NK-92 (cell line): ENCODE results near the gene PRADC1.
A peak's percentile ranks its signal among the peaks of the same experiment; 100 is the strongest.
"Not testable (repeated sequence)": the region's sequence is repeated elsewhere in the genome, so short reads cannot be mapped to it uniquely, and the experiment has no call there.

Experiments
- DNase-seq: peaks from one replicate; lab custom pipeline; 2025; ENCODE audit not compliant: unreplicated experiment; lab: John Stamatoyannopoulos, UW

Gene PRADC1

DNA sequence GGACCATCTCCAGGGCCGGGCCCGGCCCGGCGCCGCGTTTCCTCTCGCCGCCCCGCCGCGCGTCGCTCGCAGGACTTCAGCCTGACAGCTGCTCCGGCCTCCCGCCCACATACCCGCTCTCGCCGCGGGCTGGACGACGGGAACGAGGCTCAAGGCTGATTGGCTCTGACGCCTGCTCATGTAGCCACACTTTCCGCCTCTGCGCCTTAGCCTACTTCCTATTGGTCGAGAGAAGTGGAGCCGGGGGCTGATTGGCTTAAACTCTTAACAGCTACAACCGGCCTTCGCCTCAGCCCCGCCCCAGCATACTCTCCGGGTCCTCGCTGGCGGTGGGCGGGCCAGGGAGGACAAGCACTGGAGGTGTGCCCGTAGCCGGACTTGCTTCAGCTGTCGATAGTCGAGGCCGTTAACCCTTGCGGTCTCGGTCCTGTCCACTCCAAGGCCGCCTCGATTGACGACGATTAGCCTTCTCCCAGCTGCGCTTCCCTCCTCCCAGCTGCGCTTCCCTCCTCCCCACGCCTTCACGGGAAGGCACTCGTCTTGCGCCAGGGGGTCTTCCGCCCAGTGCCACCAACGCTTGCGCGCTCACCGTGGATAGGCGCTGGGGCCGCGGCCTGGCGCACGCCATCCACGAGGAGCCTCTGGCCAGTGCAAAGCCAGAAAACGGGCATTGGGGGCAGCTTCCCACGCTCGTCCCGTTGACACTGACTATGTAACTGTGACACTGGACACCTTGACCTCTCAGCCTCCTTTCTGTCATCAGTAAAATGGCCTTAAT lies at the start of gene PRADC1:
Gene PRADC1 (minus strand): TSS at position 86 of the 778 bp plus-strand sequence. CDS start 79 bp downstream, at position 7.
- peak; percentile 76 for DNase-seq

- DNase-seq, result no peak
Observed at GRCh38 chr2:73281244-73281643, 48.2 kb upstream of the PRADC1 start.

DNA sequence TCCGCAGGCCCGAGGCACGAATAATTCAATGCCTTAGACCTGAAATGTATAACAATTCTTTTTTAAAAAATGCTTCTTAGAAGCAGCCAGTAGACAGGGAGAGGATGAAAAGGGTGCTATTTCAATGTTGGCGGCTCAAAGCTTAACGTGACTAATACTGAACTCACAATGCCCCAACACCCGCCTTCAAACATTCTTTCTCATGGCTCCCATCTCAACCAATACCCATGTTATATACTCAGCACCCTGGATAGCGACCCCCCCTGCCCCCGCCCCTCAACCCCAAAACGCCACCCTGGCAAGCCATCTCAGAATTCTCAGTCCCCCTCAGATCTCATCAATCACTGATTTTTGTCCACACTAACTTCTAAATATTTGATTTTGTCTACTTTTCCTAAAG lies 46.8 kb upstream of the PRADC1 start:
- no peak for DNase-seq

DNA sequence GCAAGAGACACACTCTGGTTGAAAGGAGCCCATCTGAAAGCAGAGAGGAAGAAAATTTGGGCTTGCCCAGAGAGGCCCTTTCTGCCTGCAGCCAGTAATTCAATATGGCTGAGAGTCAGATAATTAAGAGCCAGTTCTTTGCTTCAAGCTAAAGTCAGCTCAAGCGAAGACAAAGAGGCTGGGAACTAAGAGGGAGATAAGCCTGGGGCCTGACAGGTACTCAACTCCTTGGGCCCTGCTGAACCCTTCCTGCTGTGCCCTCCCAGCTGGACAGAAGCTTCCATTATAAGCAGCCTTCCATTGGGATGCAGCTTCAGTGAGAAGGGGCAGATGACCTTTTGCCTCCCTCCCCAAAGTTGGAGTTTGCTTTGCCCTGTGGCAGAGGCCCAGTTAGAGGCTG lies 39.2 kb upstream of the PRADC1 start:
- DNase-seq, result no peak

- no peak for DNase-seq
Observed at GRCh38 chr2:73269686-73270465, 36.8 kb upstream of the PRADC1 start.

DNA sequence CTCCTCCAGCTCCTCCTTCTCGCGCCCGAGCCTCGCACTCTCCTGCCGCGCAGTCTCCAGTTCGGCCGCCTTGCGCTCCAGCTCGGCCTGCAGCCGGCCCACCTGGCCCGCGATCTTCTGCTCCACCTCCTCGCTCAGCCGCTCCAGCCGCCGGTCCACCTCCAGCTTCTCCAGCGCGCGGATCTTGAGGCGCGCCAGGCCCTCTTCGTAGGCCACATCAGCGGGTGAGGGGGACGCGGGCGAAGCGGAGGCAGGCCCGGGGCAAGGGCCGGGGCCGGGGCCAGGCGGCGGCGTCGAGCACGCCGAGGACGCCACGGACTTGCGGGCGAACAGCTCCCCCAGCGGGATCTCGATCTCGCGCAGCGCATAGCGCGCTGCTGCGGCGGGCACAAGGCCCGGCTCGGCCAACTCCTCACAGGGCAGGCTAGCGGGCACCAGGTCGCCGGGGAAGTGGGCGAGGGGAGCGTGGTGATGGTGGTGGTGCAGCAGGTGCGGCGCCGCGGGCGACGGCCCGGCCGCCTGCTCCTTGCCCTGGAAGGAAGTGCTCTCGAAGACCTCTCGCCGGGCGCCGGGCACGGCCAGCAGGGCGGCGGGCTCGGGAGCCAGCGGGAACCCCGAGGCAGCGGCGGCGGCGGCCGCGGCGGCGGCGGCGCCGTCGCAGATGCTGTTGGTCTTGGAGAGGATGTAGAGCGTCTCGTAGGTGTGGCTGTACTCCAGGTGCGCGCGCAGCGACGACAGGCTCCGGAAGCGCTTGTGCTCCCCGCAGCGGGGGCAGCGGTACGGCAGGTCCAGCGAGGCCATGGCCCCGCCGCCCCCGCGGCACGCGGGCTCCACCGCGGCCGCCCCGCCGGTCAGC lies 36.0 kb upstream of the PRADC1 start:
- DNase-seq, result no peak

DNA sequence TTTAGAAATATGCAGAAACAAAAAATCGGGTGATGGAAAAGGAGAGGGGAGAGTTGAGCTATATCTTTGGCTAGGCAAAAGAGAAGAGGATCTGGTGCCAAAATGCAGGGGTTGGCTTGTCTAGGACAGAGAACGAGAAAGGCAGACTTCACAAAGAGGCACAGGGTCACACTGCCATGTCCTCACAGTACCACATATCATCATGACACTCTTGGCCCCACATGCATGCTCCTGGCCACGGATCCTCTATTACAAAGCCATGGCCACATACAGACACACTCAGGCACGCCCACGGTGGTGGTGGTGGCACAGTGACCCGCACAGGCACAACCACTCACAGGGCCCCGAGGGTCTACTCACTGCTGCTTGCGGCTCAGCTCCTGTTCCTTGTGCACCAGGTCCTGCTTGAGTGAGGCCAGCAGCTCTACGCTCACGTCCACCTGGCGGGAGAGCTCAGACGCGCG lies 35.4 kb upstream of the PRADC1 start:
- DNase-seq, result no peak

- no peak for DNase-seq
Observed at GRCh38 chr2:73267008-73267407, 34.0 kb upstream of the PRADC1 start.

DNA sequence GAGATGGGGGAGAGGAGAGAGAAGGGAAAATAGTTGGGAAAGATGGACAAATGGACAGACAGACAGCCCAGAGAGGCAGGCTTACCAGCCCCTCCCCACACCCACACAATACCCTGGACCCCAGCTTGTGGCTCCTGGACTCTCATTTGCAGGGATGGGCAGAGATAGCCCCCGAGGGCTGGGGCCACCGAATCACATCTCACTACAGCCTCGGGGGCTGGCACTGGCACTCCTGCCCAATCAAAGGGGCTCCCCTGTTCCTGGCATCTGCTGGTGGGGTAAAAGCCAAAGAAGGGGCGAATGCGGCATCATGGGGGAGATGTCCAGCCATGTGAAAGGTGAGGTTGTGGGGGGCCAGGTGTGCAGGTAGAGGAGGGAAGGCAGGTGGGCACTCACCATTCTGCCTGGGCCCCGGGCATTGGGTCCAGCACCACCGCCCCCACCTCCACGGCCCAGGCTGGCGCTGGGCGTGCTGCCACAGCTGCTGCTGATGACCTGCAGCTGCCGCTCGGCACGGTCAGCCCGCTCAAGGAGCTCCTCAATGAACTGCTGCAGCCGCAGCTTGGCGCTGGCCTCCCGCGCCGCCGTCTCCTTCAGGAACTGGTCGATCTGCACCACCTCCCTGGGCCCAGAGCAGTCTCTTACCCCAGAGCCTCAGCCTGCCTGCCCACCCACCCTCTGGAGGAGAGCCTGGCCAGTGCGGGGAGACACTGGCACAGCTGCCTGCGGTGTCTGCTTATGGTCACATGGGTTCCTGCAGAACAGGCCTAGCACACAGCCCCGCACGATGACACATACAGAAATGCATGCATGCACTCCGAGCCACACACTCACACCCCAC lies 33.2 kb upstream of the PRADC1 start:
- no peak for DNase-seq

DNA sequence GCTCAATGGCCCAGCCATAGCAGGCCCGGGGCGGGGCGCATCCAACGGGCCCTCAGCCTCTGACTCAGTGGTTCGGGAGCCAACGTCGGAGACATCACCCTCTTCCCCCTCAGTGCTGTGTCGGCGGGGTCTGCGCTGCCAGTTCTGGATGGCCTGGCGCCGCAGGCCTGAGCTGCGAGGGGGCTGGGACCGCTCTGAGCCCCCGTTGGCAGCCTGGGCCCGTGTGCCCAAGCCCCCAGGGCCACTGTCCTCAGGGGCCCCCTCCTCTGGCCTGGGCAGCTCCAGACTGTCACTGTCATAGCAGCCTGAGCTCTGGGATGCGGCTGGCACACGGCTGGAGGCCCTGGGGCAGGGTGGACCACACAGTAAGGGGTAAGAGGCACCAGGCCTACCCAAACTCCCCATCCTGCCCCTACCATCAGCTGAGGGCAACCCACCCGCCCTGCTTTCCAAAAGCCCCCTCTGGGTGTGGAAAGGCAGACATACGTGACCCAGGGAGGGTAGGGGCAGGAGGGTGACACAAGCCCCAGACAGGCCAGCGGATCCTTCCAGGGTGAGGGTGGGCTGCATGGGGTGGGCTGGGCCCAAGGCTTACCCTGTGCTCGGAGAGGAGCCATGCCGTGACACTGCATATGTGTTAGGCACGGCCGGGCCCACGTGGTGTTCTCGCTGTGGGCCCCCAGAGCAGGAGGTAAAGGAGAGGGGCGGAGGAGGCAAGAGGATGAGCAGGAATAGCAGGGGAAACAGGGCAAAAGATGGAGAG lies 32.4 kb upstream of the PRADC1 start:
- DNase-seq, result no peak

DNA sequence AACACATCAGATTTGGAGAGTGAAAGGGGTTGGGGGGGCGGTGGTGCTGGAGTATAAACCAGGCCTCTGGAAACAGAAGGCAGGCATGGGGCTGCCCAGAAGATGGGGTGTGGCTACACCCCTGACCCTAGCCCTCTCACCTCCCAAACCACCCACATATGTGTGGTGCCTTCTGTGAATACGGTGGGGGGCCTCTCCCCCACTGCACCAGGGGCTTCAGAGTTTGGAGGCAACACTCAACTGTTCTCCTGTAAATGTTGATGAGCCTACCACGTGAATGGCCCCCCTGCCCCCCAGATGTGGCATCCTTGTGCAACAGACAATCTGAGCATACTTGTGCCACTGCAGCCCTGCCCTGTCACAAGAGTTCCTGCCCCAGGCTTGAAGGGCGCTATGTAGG lies 31.7 kb upstream of the PRADC1 start:
- DNase-seq, result no peak

DNA sequence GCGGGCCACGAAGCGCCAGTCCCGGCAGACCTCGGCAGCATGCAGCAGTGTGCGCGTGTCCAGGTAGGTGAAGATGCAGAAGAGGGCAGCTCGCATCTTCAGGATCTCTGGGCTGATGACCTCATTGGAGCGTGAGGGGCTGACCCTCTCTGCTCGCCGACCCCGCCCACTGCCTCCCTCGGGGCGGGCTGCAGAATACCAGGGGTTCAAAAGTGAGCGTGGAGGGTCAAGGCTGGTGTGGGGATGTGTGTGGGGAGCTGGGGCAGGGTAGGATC lies 31.2 kb upstream of the PRADC1 start:
- no peak for DNase-seq

GRCh38 chr2:73263540-73264331 lies 30.7 kb upstream of the PRADC1 start:
- DNase-seq, result no peak

DNA sequence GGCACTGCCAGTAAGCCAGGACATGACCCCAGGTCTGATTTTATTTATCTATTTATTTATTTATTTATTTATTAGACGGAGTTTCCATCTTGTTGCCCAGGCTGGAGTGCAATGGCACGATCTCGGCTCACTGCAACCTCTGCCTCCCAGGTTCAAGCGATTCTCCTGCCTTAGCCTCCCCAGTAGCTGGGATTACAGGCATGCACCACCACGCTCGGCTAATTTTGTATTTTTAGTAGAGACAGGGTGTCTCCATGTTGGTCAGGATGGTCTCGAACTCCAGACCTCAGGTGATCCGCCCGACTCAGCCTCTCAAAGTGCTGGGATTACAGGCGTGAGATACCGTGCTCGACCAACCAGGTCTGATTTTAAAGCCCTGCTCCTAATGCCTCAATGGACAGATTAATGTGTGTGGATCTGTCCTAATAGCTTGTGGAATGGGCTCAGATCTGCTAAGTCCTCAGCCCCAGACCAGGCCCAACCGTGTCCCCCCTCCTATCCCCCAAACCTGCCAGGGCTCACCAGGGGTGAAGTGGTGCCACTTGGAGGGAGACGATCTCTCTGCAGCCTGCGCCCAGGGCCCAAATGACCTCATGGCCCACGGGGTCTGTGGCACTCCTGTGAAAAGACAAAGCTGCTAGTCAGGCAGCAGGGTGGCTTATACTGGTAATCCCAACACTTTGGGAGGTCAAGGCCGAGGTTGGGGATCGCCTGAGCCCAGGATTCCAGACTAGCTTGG lies 29.8 kb upstream of the PRADC1 start:
- DNase-seq, result not testable (repeated sequence)

DNA sequence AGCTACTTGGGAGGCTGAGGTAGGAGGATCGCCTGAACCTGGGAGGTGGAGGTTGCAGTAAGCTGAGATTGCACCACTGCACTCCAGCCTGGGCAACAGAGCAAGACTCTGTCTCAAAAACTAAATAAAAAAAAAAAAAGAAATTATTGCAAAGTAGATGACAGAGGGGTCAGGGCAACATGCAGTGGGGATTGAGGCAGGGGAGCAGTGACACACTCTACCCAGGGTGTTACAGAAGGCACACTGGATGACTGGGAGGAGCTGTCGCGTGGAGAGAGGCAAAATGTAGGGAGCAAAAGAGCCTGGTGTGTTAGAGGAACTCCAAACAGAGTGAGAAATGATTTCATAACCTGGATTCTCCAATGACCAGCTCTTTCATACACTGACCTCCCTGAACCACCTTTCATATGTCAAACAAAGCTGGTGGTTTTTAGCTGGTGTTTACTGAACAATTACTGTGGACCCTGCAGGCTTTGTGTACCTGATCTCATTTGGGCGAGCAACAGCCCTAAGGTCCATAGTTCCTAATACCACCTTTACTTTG lies 29.1 kb upstream of the PRADC1 start:
- no peak for DNase-seq

- DNase-seq, result no peak
Observed at GRCh38 chr2:73260338-73260984, 27.4 kb upstream of the PRADC1 start.

GRCh38 chr2:73259704-73260337 lies 26.8 kb upstream of the PRADC1 start:
- no peak for DNase-seq
